HCT116 (cell line): Measurements from ENCODE around the gene TBC1D30. TPM values are rescaled to one million over a fixed set of nuclear protein-coding genes. Genes with fewer than 3 reads are reported as not detected.

Experiments used
- ATAC-seq: fragments of 200-7000 bp; cut with Tn5 transposase; 2 replicates; pipeline ENCODE4 v1.9.1; 2020; ENCODE audit warnings: mild to moderate bottlenecking, moderate library complexity
- BruUV-seq: library from RNA; stranded (reverse); fragments of 400-500 nt; replicated peaks from 2 replicates; lab custom pipeline; 2021; lab: Mats Ljungman, UMichigan
- CTCF ChIA-PET: fragments of 300-600 bp; sonication (Branson Sonifier 250); formaldehyde crosslinking; loops from one replicate; lab custom pipeline; 2021; ENCODE audit warnings: antibody characterized with exemption; lab: Charles Lee
- POLR2A ChIA-PET: fragments of 300-600, 350-600 bp; sonication (Branson Sonifier 250); formaldehyde crosslinking; loops from one replicate; lab custom pipeline; 2021; ENCODE audit warnings: antibody characterized with exemption; lab: Charles Lee
- RAD21 ChIA-PET, 2 experiments: fragments of 300-600 bp; sonication (Branson Sonifier 250); formaldehyde crosslinking; loops; one replicate each; lab custom pipeline; 2023; ENCODE audit warnings: low total read pairs in 2 of 2; ENCODE audit not compliant: uncharacterized antibody in 2 of 2, unreplicated experiment in 2 of 2, low non-redundant PET in 1 of 2; lab: Charles Lee
- DNase-seq: peaks from one replicate; pipeline ENCODE4 v3.0.0-alpha.2; 2010; ENCODE audit warnings: low read depth, low spot score
- H2AFZ ChIP-seq: fragments of 200-600 bp; shearing (Covaris generic), sonication (generic); 2 replicates; pipeline ENCODE4 v1.6.1; 2017; ENCODE audit warnings: low read depth, mixed run types, mixed read lengths, antibody characterized with exemption, low read length; ENCODE audit not compliant: poor library complexity, severe bottlenecking
- H3K27ac ChIP-seq: 2 replicates; pipeline ENCODE4 v1.5.1; 2012; ENCODE audit warnings: low read depth, low read length
- H3K27me3 ChIP-seq: fragments of 200-600 bp; sonication (generic); 2 replicates; pipeline ENCODE4 v1.6.1; 2016; ENCODE audit warnings: mixed run types, low read length, mixed read lengths; ENCODE audit not compliant: insufficient read depth
- H3K36me3 ChIP-seq, 2 experiments: fragments of 200-500 bp in 1 of 2; fragments of 200-600 bp in 1 of 2; sonication (Bioruptor generic) in 1 of 2; sonication (generic) in 1 of 2; 2 replicates each; pipeline versions ENCODE4 v1.5.1 to v1.6.1; 2014 to 2016; ENCODE audit warnings: low read length in 2 of 2, inconsistent platforms in 1 of 2, mixed read lengths in 1 of 2, mixed run types in 1 of 2; ENCODE audit not compliant: insufficient read depth in 2 of 2, control insufficient read depth in 1 of 2
- H3K4me1 ChIP-seq, 2 experiments: fragments of 200-600 bp in 1 of 2; sonication (generic) in 1 of 2; 2 replicates each; pipeline versions ENCODE4 v1.5.1 to v1.6.1; 2012 to 2017; ENCODE audit warnings: low read length in 2 of 2, inconsistent platforms in 1 of 2, mild to moderate bottlenecking in 1 of 2, mixed read lengths in 1 of 2, mixed run types in 1 of 2, moderate library complexity in 1 of 2; ENCODE audit not compliant: insufficient read depth in 2 of 2, control insufficient read depth in 1 of 2
- H3K4me2 ChIP-seq: fragments of 200-600 bp; sonication (generic); 2 replicates; pipeline ENCODE4 v1.6.1; 2017; ENCODE audit warnings: mixed run types, low read length, mixed read lengths
- H3K4me3 ChIP-seq, 2 experiments: fragments of 200-600 bp in 1 of 2; sonication (generic) in 1 of 2; replicated peaks in 1 of 2; 2 replicates each; pipeline ENCODE4 v1.5.1; 2011 to 2016; ENCODE audit warnings: low read length in 2 of 2, control low read depth in 1 of 2, low read depth in 1 of 2, mild to moderate bottlenecking in 1 of 2, mixed read lengths in 1 of 2, mixed run types in 1 of 2
- H3K79me2 ChIP-seq: fragments of 200-600 bp; sonication (generic); 2 replicates; pipeline ENCODE4 v1.6.1; 2017; ENCODE audit warnings: mild to moderate bottlenecking, mixed run types, low read length, moderate library complexity, mixed read lengths; ENCODE audit not compliant: insufficient read depth
- H3K9ac ChIP-seq: fragments of 200-600 bp; sonication (generic); 2 replicates; pipeline ENCODE4 v1.6.1; 2016; ENCODE audit warnings: low read length, mixed read lengths
- H3K9me2 ChIP-seq: fragments of 200-600 bp; sonication (generic), shearing (Covaris generic); 2 replicates; pipeline ENCODE4 v1.6.1; 2017; ENCODE audit warnings: mixed run types, mild to moderate bottlenecking, moderate library complexity; ENCODE audit not compliant: insufficient read depth
- H3K9me3 ChIP-seq, 2 experiments: fragments of 200-500 bp in 1 of 2; fragments of 200-600 bp in 1 of 2; sonication (Bioruptor generic) in 1 of 2; sonication (generic) in 1 of 2; 2 replicates each; pipeline ENCODE4 v1.6.1; 2014 to 2017; ENCODE audit warnings: low read length in 2 of 2, mixed read lengths in 2 of 2, inconsistent platforms in 1 of 2, low read depth in 1 of 2, mild to moderate bottlenecking in 1 of 2, mixed run types in 1 of 2, moderate library complexity in 1 of 2; ENCODE audit not compliant: control insufficient read depth in 1 of 2, insufficient read depth in 1 of 2
- H4K20me1 ChIP-seq: fragments of 200-600 bp; sonication (generic), shearing (Covaris generic); 2 replicates; pipeline ENCODE4 v1.6.1; 2017; ENCODE audit warnings: mixed run types, mild to moderate bottlenecking, moderate library complexity; ENCODE audit not compliant: insufficient read depth
- CBX3 ChIP-seq: IDR thresholded peaks from 2 replicates; pipeline ENCODE4 v1.6.1; 2012; ENCODE audit warnings: low read depth
- CEBPB ChIP-seq: IDR thresholded peaks from 2 replicates; pipeline ENCODE4 v1.6.1; 2012; ENCODE audit warnings: low read depth
- CTCF ChIP-seq, 3 experiments: fragments of 200-600 bp in 1 of 3; sonication (generic) in 1 of 3; IDR thresholded peaks in 2 of 3; conservative IDR thresholded peaks in 1 of 3; 2 replicates each; pipeline ENCODE4 v1.5.1; 2012 to 2017; ENCODE audit warnings: low read depth in 2 of 3, low read length in 2 of 3, antibody characterized with exemption in 1 of 3, borderline replicate concordance in 1 of 3, control low read depth in 1 of 3, mild to moderate bottlenecking in 1 of 3, mixed read lengths in 1 of 3, mixed run types in 1 of 3, moderate library complexity in 1 of 3; ENCODE audit not compliant: insufficient read depth in 1 of 3
- ELF1 ChIP-seq: IDR thresholded peaks from 2 replicates; pipeline ENCODE4 v1.6.1; 2012; ENCODE audit warnings: low read depth, borderline replicate concordance
- EZH2phosphoT487 ChIP-seq: fragments of 200-600 bp; IDR thresholded peaks from 2 replicates; pipeline ENCODE4 v1.6.1; 2018; ENCODE audit warnings: antibody characterized with exemption, borderline replicate concordance
- FOSL1 ChIP-seq: IDR thresholded peaks from 2 replicates; pipeline ENCODE4 v1.6.1; 2012; ENCODE audit warnings: low read depth
- MAX ChIP-seq: IDR thresholded peaks from 2 replicates; pipeline ENCODE4 v1.6.1; 2012
- POLR2A ChIP-seq: IDR thresholded peaks from 2 replicates; pipeline ENCODE4 v1.7.0; 2011; ENCODE audit warnings: borderline replicate concordance; ENCODE audit not compliant: insufficient read depth, insufficient read length; ENCODE audit errors: extremely low read depth
- POLR2AphosphoS5 ChIP-seq: IDR thresholded peaks from 2 replicates; pipeline ENCODE4 v1.6.1; 2011; ENCODE audit warnings: mild to moderate bottlenecking, low read depth, low read length, moderate library complexity
- RAD21 ChIP-seq: IDR thresholded peaks from 2 replicates; pipeline ENCODE4 v1.6.1; 2012; ENCODE audit warnings: low read depth, mild to moderate bottlenecking
- REST ChIP-seq: IDR thresholded peaks from 2 replicates; pipeline ENCODE4 v1.6.1; 2012; ENCODE audit warnings: low read depth
- SIN3A ChIP-seq: IDR thresholded peaks from 2 replicates; pipeline ENCODE4 v1.6.1; 2012; ENCODE audit warnings: low read depth
- SP1 ChIP-seq: IDR thresholded peaks from 2 replicates; pipeline ENCODE4 v1.6.1; 2012; ENCODE audit warnings: low read depth
- SRF ChIP-seq: IDR thresholded peaks from 2 replicates; pipeline ENCODE4 v1.6.1; 2012; ENCODE audit warnings: low read depth
- ZBTB33 ChIP-seq: IDR thresholded peaks from 2 replicates; pipeline ENCODE4 v1.6.1; 2011; ENCODE audit warnings: mild to moderate bottlenecking, low read length, moderate library complexity; ENCODE audit not compliant: insufficient replicate concordance; ENCODE audit errors: extremely low read depth
- ZNF274 ChIP-seq: fragments of 200-500 bp; sonication (Bioruptor generic); IDR thresholded peaks from 2 replicates; pipeline ENCODE4 v1.6.1; 2014; ENCODE audit warnings: mild to moderate bottlenecking, low read depth, low read length, inconsistent platforms
- intact Hi-C: fragments of 100-400 bp; cut with micrococcal nuclease; formaldehyde crosslinking; loops from 2 replicates; pipeline ENCODE4 v1.10.0; 2022
- total RNA-seq: library from RNA; stranded (reverse); gene quantifications from one replicate; pipeline ENCODE4 v1.2.1, GENCODE V29; 2021; ENCODE audit not compliant: unreplicated experiment
- TF ChIP-seq, protein P1 (sequence below): IDR thresholded peaks from 2 replicates; pipeline ENCODE4 v1.6.1; 2012

Gene TBC1D30
- total RNA-seq, 1 experiment from 2014 or later = 24.1 TPM

GRCh38 chr12:64877363-64878004 is 53.0 kb downstream of the TBC1D30 start (continued):
- TF ChIP-seq CBX3 (no peak), ZBTB33 (no peak), SP1 (no peak), FOSL1 (no peak), ZNF274 (no peak), POLR2AphosphoS5 (no peak), SRF (no peak)

- Histone ChIP-seq H3K9ac (no peak overlapping the region), H2AFZ (no peak overlapping the region), H3K9me2 (no peaks in the 10 kb centered on the region), H3K36me3 (no peaks in the 10 kb centered on the region), H3K4me1 (no peaks in the 10 kb centered on the region), H3K4me2 (no peak overlapping the region), H3K79me2 (no peaks in the 10 kb centered on the region), H3K27ac (no peak overlapping the region), H3K9me3 (no peaks in the 10 kb centered on the region), H3K27me3 (no peaks in the 10 kb centered on the region), H4K20me1 (no peaks in the 10 kb centered on the region), H3K4me3 (no peak overlapping the region)
- ChIA-PET POLR2A (no interaction called here), RAD21 (no interaction called here), CTCF (interaction anchor here (1.9 kb wide), 1 partner anchor 81 kb away, joined by 11 read pairs; no protein-coding TSS in a partner anchor)
- BruUV-seq = no TSS peak
- no peak for TF ChIP-seq REST
- TF ChIP-seq CBX3 = no peak
- TF ChIP-seq MAX = no peak
- TF ChIP-seq FOSL1 = no peak
- no peak for TF ChIP-seq POLR2A
- TF ChIP-seq RAD21 = no peak
- no peak for TF ChIP-seq ZNF274
- TF ChIP-seq SIN3A = no peak
- TF ChIP-seq, protein P1, sequence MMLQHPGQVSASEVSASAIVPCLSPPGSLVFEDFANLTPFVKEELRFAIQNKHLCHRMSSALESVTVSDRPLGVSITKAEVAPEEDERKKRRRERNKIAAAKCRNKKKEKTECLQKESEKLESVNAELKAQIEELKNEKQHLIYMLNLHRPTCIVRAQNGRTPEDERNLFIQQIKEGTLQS = no peak
- no peak for TF ChIP-seq CTCF (IDR thresholded peaks at IDR 0.05 in 2 of 3, conservative IDR thresholded peaks at IDR 0.05 in 1 of 3; ENCODE audit: borderline replicate concordance in 1 of 3, insufficient read depth in 1 of 3, low read depth in 2 of 3, low read length in 2 of 3)
- no peak for TF ChIP-seq ELF1
- TF ChIP-seq EZH2phosphoT487 = no peak
- TF ChIP-seq POLR2AphosphoS5 = no peak
- TF ChIP-seq CEBPB = no peak
- intact Hi-C loops = no loop called here
- DNase-seq (no peak), ATAC-seq (no peak)
These were observed 58.2 kb downstream of the TBC1D30 start for GRCh38 chr12:64882687-64883086.
